Activated CD4-positive, alpha-beta T cell treated with anti-CD3 and anti-CD28 coated beads, Interleukin-2, amount 50 U/mL, for 16 hours (primary cell): ENCODE results near the gene KRT84.

Experiments
- DNase-seq: peaks from one replicate; pipeline ENCODE4 v3.0.0-alpha.2; 2020

The KRT84 gene, protein sequence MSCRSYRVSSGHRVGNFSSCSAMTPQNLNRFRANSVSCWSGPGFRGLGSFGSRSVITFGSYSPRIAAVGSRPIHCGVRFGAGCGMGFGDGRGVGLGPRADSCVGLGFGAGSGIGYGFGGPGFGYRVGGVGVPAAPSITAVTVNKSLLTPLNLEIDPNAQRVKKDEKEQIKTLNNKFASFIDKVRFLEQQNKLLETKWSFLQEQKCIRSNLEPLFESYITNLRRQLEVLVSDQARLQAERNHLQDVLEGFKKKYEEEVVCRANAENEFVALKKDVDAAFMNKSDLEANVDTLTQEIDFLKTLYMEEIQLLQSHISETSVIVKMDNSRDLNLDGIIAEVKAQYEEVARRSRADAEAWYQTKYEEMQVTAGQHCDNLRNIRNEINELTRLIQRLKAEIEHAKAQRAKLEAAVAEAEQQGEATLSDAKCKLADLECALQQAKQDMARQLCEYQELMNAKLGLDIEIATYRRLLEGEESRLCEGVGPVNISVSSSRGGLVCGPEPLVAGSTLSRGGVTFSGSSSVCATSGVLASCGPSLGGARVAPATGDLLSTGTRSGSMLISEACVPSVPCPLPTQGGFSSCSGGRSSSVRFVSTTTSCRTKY

DNA sequence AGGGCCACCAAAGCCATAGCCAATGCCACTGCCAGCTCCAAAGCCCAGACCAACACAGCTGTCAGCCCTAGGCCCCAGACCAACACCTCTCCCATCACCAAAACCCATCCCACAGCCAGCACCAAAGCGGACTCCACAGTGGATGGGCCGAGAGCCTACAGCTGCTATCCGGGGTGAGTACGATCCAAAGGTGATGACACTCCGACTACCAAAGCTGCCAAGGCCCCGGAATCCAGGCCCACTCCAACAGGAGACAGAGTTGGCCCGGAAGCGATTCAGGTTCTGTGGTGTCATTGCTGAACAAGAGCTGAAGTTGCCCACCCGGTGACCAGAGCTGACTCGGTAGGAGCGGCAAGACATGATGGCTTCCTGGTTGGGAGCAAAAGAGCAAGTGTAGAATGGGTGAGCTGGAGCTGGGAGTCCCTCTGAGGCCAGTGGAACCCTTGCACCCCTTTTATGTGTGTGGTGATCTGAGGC lies at the start of gene KRT84:
Gene KRT84, minus strand, starts transcription at position 427 of the 477 bp plus-strand sequence. Its CDS starts 67 bp downstream, at position 360.
- DNase-seq: no peak

- no peak for DNase-seq
These were observed 49.5 kb upstream of the KRT84 start for GRCh38 chr12:52434760-52435530.

- DNase-seq: no peak
These were observed 48.8 kb upstream of the KRT84 start, which contains the start of gene KRT75 for GRCh38 chr12:52434081-52434733. Gene KRT75 (minus strand): TSS chr12:52434371. CDS start chr12:52434304, 67 bp downstream.

GRCh38 chr12:52433501-52434080 lies 48.1 kb upstream of the KRT84 start:
- no peak for DNase-seq

- DNase-seq: no peak
These were observed 47.2 kb upstream of the KRT84 start for GRCh38 chr12:52432559-52433207.

DNA sequence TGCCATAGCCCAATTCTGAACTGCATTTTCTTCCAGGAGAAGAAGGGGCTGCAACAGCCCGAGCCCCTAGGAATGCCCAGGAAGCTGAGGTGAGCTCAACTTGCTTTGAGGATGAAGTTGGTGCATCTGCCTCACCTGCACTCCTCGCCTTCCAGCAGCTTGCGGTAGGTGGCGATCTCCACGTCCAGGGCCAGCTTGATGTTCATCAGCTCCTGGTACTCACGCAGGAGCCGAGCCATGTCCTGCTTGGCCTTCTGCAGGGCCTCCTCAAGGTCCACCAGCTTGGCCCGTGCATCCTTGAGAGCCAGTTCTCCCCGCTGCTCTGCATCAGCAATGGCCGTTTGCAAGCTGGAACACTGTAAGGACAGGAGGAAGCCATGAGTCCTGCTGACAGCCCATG lies 42.7 kb upstream of the KRT84 start:
- no peak for DNase-seq

DNA sequence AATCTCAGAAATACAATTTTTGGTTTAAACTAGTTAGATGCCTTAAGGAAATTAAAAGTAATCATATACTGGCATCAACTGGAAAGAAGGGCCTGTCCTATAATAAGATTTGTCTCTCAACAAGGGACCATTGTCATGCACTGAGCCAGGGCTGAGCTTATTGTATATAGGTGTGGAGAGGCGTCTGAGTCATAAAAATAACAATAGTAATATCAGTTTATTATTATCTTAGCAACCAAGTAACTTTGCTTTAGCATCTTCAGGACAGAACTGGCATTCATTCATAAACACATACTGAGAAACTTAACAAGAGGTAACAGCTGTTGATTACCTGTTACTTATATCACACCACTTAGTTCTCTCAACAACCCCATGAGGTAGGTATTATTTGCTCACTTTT lies 41.6 kb upstream of the KRT84 start:
- DNase-seq: no peak

DNA sequence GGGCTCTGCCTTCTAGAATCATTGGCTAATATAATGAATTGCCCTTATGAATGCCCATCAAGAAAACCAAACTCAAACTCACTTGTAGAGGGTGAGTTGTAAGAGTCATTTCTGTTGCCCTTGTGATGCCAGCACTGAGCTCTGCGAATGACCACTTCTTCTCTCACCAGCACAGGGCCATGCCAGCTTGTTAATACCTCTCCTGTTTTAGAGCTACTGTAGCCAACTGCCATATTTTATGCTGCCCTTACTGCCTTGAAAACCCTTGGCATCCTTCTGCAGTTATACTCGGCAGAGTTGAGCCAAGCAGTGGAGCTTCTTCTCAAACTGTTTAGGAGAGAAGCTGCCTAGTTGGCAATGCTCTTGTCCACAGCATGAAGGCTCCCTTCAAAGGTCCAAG lies 40.6 kb upstream of the KRT84 start:
- DNase-seq: no peak

DNA sequence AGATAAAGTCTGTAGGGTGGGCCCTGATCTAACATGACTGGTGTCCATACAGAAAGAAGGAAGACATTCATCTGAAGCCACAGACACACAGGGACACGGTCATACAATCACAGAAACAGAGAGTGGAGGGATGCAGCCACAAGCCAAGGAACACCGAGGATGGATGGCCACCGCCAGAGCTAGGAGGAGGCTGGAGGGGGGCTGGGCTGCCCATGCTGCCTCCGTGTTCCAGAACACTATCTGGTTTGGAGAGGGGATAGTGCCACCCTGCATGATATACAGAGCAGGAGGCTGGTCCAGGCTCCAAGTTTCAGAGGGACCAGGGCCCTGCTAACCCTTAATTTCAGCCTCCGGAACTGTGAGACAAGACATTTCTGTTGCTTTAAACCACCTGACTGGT lies 40.0 kb upstream of the KRT84 start:
- no peak for DNase-seq

- DNase-seq: no peak
These were observed 38.4 kb upstream of the KRT84 start for GRCh38 chr12:52423661-52424500.

DNA sequence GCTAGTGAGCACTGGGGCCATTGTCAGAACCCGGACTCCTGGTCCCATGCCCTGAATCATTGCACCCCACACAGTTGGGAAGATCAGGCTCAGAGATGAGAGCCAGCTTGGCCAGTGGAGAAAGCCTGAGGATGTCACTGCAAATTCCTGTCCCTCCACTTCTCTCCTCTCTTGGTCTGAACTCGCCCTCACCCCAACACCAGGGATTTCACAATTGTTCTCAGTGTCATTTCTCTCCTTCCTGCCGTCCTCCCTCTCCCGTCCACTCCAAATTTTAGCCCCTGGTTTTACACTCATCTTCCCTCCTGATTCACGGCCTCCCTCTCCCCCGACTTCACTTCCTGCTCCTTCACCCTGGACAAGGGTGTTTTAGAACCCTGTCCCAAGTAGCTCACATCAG lies 37.6 kb upstream of the KRT84 start:
- no peak for DNase-seq

GRCh38 chr12:52419656-52420055 lies 34.2 kb upstream of the KRT84 start:
- DNase-seq: no peak

- no peak for DNase-seq
These were observed 33.2 kb upstream of the KRT84 start for GRCh38 chr12:52418576-52419110.

DNA sequence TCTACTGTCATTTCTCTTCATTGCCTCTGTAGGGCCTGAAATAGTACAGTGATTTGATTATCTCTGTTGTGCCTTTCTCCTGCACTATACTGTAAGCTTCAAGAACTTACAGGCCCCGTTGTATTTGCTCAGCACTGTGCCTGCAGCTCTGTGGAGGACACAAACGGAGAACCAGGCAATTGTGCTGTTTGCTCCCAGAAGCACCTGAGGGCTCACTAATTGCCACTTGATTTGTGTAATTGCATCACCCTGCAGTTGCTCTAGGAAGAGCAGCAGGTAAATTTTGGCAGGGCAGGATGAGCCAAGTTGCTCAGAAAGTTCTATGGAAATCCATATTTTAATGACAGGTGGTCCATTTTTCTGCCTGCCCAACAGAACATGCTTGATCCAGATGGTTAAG lies 32.3 kb upstream of the KRT84 start:
- DNase-seq: no peak

DNA sequence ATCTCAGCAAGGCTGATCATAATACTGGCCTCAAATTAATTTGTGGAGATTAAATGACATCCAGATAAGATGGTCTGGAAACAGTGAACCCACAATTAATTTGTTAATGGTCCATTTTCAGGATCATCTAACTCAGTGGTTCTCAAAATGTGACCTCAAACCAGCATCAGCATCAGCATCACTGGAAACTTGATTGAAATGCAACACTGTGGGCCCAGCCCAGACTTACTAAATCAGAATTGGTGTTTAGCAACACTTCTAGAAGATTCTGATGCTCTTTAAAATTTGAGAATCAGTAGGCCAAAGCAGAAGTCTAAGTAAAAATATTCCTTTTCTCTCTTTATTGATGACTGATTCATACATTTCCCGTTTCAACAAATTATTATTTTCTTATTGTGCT lies 31.3 kb upstream of the KRT84 start:
- DNase-seq: no peak

- no peak for DNase-seq
These were observed 30.7 kb upstream of the KRT84 start for GRCh38 chr12:52415870-52416750.

DNA sequence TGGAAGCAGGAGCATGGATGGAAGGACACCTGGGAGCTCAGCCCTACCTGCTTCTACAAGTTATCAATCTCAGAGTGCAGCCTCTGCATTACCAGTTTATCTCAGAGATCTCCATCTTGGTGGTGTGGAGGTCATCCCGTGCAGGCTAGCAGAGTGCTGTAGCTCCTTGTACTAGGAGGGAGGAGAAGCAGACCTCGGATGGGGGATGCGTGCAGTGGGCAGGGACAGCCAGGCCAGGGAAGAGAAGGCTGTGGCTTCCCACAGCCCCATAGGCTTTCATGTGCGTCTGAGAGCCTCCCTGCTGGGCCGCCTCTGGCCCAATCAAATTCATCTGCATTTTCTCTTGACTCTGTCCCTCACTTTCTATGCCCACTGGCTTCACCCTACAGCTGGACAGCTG lies 29.5 kb upstream of the KRT84 start:
- DNase-seq: no peak

DNA sequence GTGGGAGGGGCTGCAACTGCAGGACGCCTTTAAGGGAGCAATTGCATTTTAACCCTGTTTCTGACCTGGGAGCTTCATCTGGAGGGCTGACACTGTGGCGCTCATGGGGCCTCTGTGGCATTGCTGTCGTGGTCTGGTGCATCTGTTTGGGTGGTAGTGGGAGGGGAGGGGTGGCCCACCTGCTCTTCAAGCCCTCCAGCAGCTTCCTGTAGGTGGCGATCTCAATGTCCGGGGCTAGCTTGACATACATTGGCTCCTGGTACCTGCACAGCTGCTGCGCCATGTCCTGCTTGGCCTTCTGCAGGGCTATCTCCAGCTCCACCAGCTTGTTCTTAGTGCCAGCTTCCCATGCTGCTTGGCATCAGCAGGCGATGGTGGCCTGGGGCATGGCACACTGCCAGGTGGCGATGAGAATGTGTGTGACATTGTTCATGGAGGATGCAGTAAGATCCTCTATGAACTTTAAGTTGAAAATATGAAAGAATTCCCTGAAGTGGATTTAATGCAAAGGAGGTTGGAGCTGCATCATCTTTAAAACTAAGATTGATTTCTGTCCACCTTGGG lies 28.4 kb upstream of the KRT84 start:
- DNase-seq: no peak

DNA sequence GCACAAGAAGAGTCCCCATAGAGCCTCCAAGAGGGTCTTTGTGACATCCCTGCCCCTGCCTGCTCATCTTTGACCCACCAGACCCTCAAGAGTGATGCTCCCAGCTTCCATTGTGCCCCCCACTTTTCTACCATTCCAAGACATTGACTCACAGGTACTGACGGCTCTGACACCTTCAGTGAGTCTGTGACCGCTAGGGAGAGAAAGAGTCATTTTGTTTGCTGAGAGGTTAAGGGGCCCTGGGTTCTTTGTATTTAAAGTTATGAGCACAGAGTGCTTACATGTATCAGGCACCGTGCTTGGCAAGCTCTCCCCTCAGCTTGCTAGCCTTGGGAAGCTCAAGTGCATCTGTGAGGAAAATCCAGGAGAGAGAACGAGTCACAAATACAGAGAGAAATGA lies 27.8 kb upstream of the KRT84 start:
- DNase-seq: no peak
